GM23248 (cell line): ENCODE data around the gene OR51G1.

Experiments
- EZH2 ChIP-seq: fragments of 200-600 bp; sonication (generic); IDR thresholded peaks from 2 replicates; pipeline ENCODE4 v1.6.1; 2018; ENCODE audit warnings: antibody characterized with exemption, mild to moderate bottlenecking; ENCODE audit not compliant: insufficient read depth, poor library complexity, severe bottlenecking
- EZH2phosphoT487 ChIP-seq: fragments of 200-600 bp; sonication (generic); IDR thresholded peaks from 2 replicates; pipeline ENCODE4 v1.6.1; 2018; ENCODE audit warnings: antibody characterized with exemption, moderate library complexity, mild to moderate bottlenecking, low read depth; ENCODE audit not compliant: insufficient read depth

DNA sequence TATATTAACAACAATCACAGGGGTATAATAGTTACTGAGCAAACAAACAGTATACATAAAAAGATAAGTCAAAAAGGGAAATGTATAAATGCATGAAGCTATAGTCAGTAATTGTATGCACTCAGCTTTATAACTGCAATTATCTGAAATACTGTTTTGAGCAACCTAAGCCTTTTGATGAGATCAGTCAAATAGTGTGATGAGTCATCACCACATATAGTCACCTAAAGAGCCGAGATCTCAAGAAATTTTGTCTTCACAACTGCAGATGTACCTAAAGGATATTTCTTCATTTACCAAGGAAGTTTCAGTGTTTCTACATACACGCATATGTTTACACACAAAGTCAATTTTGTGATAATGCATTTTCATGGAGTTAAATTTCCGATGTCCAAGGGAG is 36.7 kb upstream of the OR51G1 start:
- no peak for TF ChIP-seq EZH2phosphoT487
- no peak for TF ChIP-seq EZH2
